DMS153 treated with DMSO at 0.1 percent for 48 hours (cell line): ENCODE measurements around the gene ZNF793.

ENCODE experiments used
- DNase-seq: peaks from one replicate; lab custom pipeline; 2025; ENCODE audit not compliant: unreplicated experiment; lab: John Stamatoyannopoulos, UW

ZNF793 gene

GRCh38 chr19:37506387-37507166 is at the start of gene ZNF793:
Gene ZNF793 (plus strand): TSS chr19:37506939. CDS start chr19:37523440, 16,501 bp downstream.
- DNase-seq, result no peak

- DNase-seq, result no peak
These were observed 40.4 kb upstream of the ZNF793 start for GRCh38 chr19:37466277-37466797.

- peak; percentile 31 for DNase-seq
These were observed 39.7 kb upstream of the ZNF793 start, which contains the start of gene ZNF569 for GRCh38 chr19:37466798-37467607. Gene ZNF569 (minus strand): TSS chr19:37467444. CDS start chr19:37444921, 22,523 bp downstream.

- DNase-seq, result no peak
These were observed 39.1 kb upstream of the ZNF793 start for GRCh38 chr19:37467608-37468090.

DNA sequence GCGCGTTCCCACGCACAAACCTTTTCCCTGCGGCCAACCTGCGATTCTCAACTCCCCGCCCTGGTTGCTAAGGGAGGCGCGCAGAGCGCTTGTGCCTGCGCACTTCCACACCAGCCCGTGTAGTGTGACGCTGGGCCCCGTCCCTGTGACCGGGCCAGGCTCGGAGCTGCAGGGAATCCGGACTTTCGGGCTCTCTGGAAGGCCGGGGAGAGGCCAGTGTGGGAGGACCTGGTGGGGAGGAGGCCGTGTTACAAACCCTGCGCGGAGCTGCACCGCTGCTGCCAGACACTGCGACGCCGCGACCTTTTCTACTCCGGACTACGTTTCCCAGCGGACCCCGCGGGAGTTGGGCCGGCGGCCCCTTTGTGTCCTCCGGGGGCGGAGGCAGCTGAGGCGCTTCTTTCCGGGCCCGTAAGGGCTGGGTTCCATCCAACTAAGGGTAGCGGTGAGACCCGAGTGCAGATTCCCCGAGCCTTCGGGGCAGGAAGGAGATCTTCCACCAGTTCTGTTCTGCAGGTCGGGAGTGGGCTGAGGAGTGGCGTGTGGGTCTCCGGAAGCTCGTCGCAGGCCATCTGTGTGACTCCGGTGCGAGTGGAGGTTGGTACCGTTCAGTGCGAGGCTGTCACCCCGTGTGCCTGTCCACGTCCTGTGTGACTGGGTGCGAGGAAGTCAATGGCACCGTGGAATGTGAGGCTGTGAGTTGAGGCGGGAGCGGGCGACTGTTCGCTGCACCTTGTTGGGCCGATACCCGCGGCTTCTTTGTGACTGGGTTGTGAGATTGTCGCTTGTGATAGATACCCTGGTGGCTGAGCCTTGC is 37.6 kb upstream of the ZNF793 start, which contains the start of gene ZNF570:
Gene ZNF570 (plus strand): TSS at position 396 of the 817 bp plus-strand sequence. CDS start 999 bp downstream, outside the sequence.
- DNase-seq, result peak; percentile 42

- no peak for DNase-seq
These were observed 36.5 kb upstream of the ZNF793 start for GRCh38 chr19:37470216-37470615.

- no peak for DNase-seq
These were observed 34.6 kb upstream of the ZNF793 start for GRCh38 chr19:37472165-37472564.

- DNase-seq, result no peak
These were observed 22.2 kb upstream of the ZNF793 start for GRCh38 chr19:37484406-37485168.

GRCh38 chr19:37492213-37492612 is 14.5 kb upstream of the ZNF793 start:
- no peak for DNase-seq

DNA sequence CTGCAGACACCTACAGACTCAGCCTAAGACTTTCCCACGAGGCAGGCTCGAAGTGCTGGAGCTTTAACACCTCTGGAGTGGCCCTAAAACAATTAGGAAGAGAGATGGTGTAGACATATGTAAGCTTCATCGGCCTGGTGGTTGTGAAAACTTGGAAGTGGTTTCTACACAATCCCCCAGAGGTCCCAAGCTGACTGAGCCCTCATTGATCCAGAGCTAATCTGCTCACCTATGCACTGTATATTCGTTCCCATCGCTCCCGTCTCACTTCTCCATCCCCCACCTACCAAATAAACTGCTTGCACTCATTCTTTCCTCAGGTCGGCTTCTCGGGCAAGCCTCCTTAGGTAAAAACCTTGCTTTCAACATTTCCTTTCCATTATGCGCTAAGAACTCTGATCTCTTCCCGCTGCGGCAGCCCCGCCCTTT is 767 bp upstream of the ZNF793 start:
- no peak for DNase-seq

GRCh38 chr19:37507167-37507464 is 377 bp downstream of the ZNF793 start:
- DNase-seq, result no peak

- DNase-seq, result no peak
These were observed 4.4 kb downstream of the ZNF793 start for GRCh38 chr19:37511186-37511585.

DNA sequence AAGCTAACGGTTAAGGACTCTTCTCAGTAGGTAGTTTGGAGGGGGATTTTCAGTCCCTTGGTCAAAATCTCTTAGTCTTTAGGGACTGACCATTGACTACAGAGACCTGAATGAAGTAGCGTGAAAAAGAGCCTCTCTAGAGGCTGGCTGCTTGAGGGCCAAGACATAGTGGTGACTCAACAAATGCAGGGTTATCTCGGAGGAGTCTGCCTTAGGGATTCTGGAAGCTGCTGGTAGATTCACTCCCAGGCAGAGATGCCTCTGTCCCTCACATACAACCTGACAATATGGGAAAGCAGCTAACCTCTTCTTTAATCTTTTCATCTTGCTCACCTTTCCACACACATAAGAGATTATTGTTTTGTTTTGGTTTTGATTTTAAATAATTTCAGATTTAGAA is 5.1 kb downstream of the ZNF793 start:
- no peak for DNase-seq

GRCh38 chr19:37513397-37513796 is 6.7 kb downstream of the ZNF793 start:
- no peak for DNase-seq

DNA sequence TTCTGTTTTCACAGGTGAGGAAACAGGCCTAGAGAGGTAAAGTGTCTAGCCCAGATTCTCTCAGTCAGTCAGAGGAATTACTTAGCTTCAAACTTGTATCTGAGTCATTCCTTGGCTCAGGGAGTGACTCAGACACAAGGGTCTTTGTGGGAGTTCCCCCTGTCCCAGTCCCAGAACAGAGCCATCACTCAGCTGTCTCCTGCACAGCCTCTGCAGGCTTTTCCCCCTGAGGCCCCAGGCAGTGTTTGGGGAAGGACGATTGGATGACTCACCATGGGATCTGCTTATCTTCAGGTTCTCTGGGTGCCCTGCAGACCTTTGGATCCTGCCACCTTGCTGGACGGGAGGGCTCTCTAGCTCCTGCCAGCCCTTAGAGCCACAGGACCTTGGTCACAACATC is 13.2 kb downstream of the ZNF793 start:
- DNase-seq, result no peak

GRCh38 chr19:37537391-37537947 is 30.7 kb downstream of the ZNF793 start:
- no peak for DNase-seq

DNA sequence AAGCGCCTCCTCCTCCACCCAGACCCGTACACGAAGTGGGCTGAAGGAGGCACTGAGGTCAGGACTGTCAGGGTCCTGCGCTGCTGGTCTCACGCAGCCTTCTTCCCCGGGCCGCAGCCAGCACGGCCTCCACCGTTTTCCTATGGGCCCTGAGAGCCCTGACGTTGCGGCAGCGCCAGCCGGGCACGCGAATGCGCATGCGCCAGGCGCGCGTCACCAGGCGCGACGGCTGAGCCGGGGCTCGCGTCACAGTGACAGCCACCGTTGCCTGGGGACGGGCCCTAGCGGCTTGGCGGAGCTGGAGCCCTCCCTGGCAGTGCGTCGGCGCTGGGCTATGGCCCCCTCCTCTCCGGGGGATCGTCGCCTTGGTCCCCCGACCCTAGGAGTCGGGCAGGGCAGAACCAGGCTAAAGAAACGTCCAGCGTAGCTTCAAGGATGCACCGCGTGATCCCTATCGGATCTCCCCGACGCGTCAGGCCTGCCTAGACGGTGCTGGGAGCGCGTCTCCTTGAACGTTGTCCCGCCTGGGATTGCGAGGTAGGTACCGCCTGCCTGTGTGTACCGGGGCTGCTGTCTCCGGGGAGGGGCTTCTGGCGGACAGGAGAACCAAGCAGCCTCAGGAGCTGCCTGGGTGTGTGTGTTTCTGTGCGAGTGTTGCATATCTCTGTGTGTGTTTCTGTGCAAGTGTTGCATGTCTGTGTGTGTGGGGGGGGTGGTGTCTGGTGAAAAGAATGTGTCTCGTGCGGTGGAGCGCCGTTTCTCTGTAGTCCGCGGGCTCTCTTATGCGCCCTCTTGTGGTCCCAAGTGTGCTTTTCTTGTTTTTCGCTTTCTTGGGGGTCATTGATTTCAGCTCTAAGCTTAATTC is 44.6 kb downstream of the ZNF793 start:
- DNase-seq, result no peak

GRCh38 chr19:37563518-37563917 is 56.8 kb downstream of the ZNF793 start:
- DNase-seq, result no peak
